SK-N-MC (cell line): Measurements from ENCODE around the gene PGLYRP3.
"Not testable (repeated sequence)": the region's sequence is repeated elsewhere in the genome, so short reads cannot be mapped to it uniquely, and the experiment has no call there.

Experiments
- DNase-seq: peaks from one replicate; pipeline ENCODE4 v3.0.0-alpha.2; 2011; ENCODE audit warnings: low read depth, low spot score
- H3K27ac ChIP-seq: fragments of 200-600 bp; sonication (generic); 2 replicates; pipeline ENCODE4 v1.5.1; 2016; ENCODE audit warnings: mixed run types
- H3K36me3 ChIP-seq: fragments of 200-600 bp; sonication (generic); 2 replicates; pipeline ENCODE4 v1.6.1; 2017; ENCODE audit warnings: antibody characterized with exemption, low read length, mixed read lengths; ENCODE audit not compliant: insufficient read depth
- H3K4me3 ChIP-seq: fragments of 200-600 bp; sonication (generic); 2 replicates; pipeline ENCODE4 v1.5.1; 2016
- H3K9ac ChIP-seq: fragments of 200-600 bp; sonication (generic); 2 replicates; pipeline ENCODE4 v1.8.0; 2017; ENCODE audit warnings: mixed run types, mixed read lengths; ENCODE audit not compliant: insufficient read length
- H3K9me3 ChIP-seq: fragments of 200-600 bp; sonication (generic); 2 replicates; pipeline ENCODE4 v1.6.1; 2017; ENCODE audit warnings: low read depth, mild to moderate bottlenecking, antibody characterized with exemption, low read length, moderate library complexity, mixed read lengths
- EZH2 ChIP-seq: fragments of 200-600 bp; sonication (generic); IDR thresholded peaks from one replicate; pipeline ENCODE4 v1.6.1; 2017; ENCODE audit warnings: antibody characterized with exemption
- FOXP2 ChIP-seq: optimal IDR thresholded peaks from 2 replicates; pipeline ENCODE3; 2011; ENCODE audit warnings: mild to moderate bottlenecking, moderate library complexity; ENCODE audit not compliant: insufficient read depth; ENCODE audit errors: extremely low read length, control extremely low read depth
- POLR2AphosphoS5 ChIP-seq: IDR thresholded peaks from 2 replicates; pipeline ENCODE4 v1.6.1; 2012; ENCODE audit warnings: mild to moderate bottlenecking, low read depth, low read length, borderline replicate concordance

The PGLYRP3 gene

GRCh38 chr1:153350321-153350957 lies 37.7 kb upstream of the PGLYRP3 start:
- H3K9me3 ChIP-seq = no peaks in the 10 kb centered on the region
- no peak for TF ChIP-seq POLR2AphosphoS5
- TF ChIP-seq EZH2 = no peak
- no peak for TF ChIP-seq FOXP2
- no peak overlapping the region for H3K4me3 ChIP-seq
- H3K27ac ChIP-seq = no peak overlapping the region
- H3K9ac ChIP-seq = no peak overlapping the region
- H3K36me3 ChIP-seq = no peaks in the 10 kb centered on the region
- no peak for DNase-seq

- H3K4me3 ChIP-seq = no peak overlapping the region
- TF ChIP-seq POLR2AphosphoS5 (no peak), EZH2 (no peak), FOXP2 (no peak)
- H3K9ac ChIP-seq = no peak overlapping the region
- no peak overlapping the region for H3K27ac ChIP-seq
- H3K9me3 ChIP-seq = no peaks in the 10 kb centered on the region
- no peak for DNase-seq
- H3K36me3 ChIP-seq = no peaks in the 10 kb centered on the region
Observed at GRCh38 chr1:153349363-153350320, 36.9 kb upstream of the PGLYRP3 start.

DNA sequence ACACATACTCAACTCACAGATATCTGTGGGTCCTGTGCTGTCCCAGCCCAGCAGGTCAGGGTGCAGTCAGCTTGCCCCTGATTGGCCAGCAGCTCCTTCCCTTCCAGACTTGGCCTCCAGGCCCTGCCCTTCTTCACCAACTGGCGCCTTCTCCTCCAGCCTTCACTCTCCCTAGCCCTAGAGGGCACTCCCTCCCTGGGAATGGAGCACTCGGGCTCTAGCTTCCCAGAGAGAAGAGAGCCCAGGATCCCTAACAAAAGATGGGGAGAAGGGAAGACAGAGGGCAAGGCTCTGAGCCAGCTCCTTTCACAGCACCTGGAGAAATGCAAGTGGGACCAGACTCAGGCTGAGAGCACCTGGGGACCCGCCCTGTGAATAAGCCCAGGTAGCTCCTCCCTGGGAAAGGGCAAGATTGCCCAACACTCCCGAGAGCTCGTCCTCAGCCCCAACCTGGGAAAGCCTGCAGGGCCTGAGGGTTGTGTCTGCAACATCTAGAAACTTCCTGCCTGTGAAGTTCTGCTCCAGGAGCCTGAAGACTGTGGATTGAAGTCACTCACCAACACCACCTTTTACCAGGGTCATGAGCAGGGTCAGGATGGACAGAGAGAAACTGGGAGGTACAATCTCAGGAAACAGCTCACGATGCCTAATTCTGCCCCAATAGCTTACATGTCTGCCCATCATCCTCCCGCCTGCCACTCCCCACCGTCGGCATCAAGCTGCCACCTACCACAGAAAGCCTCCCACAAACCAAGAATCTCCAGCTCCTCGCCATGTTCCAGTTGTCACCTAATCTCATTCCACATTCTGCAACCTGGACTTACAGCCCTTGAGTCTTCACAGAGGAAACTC lies 36.0 kb upstream of the PGLYRP3 start, which contains the start of gene PGLYRP4:
TSS of gene PGLYRP4 (minus strand) at position 331 of the 852 bp plus-strand sequence. CDS start 909 bp downstream, outside the sequence.
- DNase-seq = no peak
- no peaks in the 10 kb centered on the region for H3K36me3 ChIP-seq
- no peak within 1 kb of the TSS for H3K27ac ChIP-seq
- H3K4me3 ChIP-seq = no peak within 1 kb of the TSS
- no peaks in the 10 kb centered on the region for H3K9me3 ChIP-seq
- TF ChIP-seq POLR2AphosphoS5 (no peak), EZH2 (no peak), FOXP2 (no peak)
- H3K9ac ChIP-seq = no peak within 1 kb of the TSS

GRCh38 chr1:153347856-153348255 lies 35.1 kb upstream of the PGLYRP3 start:
- Histone ChIP-seq H3K9ac (no peak overlapping the region), H3K9me3 (no peaks in the 10 kb centered on the region), H3K4me3 (no peak overlapping the region), H3K36me3 (no peaks in the 10 kb centered on the region), H3K27ac (no peak overlapping the region)
- no peak for DNase-seq
- TF ChIP-seq FOXP2 = no peak
- TF ChIP-seq EZH2 = no peak
- TF ChIP-seq POLR2AphosphoS5 = no peak

DNA sequence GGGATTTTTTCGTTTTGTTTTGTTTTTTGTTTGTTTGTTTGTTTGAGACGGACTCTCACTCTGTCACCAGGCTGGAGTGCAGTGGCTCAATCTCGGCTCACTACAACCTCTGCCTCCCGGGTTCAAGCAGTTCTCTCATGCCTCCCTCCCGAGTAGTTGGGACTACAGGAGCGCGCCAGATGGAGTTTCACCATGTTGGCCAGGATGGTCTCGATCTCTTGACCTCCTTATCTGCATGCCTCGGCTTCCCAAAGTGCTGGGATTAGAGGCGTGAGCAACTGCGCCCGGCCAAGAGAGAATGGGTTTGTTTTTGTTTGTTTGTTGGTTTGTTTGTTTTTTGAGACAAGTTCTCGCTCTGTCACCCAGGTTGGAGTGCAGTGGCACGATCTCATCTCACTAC lies 34.3 kb upstream of the PGLYRP3 start:
- not testable (repeated sequence) for H3K4me3 ChIP-seq, H3K9ac ChIP-seq, H3K36me3 ChIP-seq, H3K27ac ChIP-seq, DNase-seq, H3K9me3 ChIP-seq

- DNase-seq = no peak
- H3K36me3 ChIP-seq = no peaks in the 10 kb centered on the region
- H3K4me3 ChIP-seq = no peak overlapping the region
- H3K9ac ChIP-seq = no peak overlapping the region
- no peak overlapping the region for H3K27ac ChIP-seq
- H3K9me3 ChIP-seq = no peaks in the 10 kb centered on the region
- no peak for TF ChIP-seq POLR2AphosphoS5
- TF ChIP-seq EZH2 = no peak
- no peak for TF ChIP-seq FOXP2
Observed at GRCh38 chr1:153346077-153346723, 33.4 kb upstream of the PGLYRP3 start.

DNA sequence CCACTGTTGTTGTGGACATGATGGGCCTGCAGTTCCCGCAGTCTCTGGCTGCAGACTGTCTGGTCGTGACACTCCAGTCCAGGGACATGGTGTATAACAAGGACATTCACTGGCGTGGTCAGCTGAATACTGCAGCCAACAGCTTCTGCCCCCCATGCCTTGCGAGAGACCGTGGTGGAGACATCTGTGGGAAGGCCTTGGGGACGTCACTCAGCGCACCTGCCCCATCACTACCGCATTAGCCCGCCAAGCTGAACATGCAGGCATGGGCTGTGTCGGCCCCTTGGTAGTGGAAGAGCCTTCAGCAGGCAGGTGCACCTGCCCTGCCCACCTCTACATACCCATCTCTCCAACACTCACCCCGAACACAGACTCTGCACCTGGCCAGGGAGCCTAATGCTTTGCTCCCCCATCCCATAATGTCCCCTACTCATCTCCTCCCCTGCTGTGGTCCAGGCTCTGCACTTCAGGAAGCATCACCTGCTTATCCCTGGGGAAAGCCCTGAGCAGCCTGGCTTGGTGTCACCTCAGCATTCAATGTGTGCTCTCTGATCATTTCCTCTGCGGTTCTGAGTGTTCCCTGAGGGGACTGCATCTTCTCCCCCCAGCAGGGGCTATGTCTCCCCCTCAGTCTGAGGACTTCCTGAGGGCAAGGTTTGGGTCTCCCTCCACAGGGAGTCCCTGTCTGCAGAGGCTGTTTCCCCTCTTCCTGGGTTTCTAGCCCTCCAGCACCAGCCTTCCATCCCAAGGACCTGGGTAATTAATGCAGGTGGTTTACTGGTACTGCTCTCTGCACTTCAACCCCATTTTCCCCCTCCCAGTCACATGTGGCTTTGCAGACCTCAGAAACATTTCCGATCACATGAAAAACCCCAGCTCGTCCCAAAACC lies 32.7 kb upstream of the PGLYRP3 start:
- H3K9ac ChIP-seq = no peak overlapping the region

More for the DNA sequence above, 32.7 kb upstream of the PGLYRP3 start:
- Histone ChIP-seq H3K9me3 (no peaks in the 10 kb centered on the region), H3K4me3 (no peak overlapping the region), H3K27ac (no peak overlapping the region), H3K36me3 (no peaks in the 10 kb centered on the region)
- DNase-seq = no peak
- TF ChIP-seq EZH2 = no peak
- TF ChIP-seq FOXP2 = no peak
- TF ChIP-seq POLR2AphosphoS5 = no peak
